Medulla oblongata (tissue), 1 donor: Measurements from ENCODE around the gene CDK4.

Source experiments
- DNase-seq: peaks from one replicate; pipeline ENCODE4 v3.0.0-alpha.2; 2015; ENCODE audit errors: extremely low spot score

CDK4 gene

GRCh38 chr12:57712701-57713100, 39.4 kb downstream of the CDK4 start:
- peak; percentile 22 for DNase-seq

- DNase-seq: no peak
Observed at GRCh38 chr12:57708296-57708695, 43.8 kb downstream of the CDK4 start.

DNA sequence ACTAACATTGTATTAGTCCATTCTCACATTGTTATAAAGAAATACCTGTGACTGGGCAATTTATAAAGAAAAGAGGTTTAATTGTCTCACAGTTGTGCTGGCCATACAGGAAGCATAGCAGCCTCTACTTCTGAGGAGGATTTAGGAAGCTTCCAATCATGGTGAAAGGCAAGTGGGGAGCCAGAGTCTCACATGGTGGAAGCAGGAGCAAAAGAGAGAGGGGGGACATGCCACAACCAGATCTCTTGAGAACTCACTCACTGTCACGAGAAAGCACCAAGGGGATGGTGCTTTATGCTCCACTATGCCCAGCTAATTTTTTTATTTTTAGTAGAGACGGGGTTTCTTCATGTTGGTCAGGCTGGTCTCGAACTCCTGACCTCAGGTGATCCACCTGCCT, 44.9 kb downstream of the CDK4 start:
- DNase-seq: no peak

- no peak for DNase-seq
Observed at GRCh38 chr12:57700317-57700716, 51.8 kb downstream of the CDK4 start.

GRCh38 chr12:57698414-57698813, 53.7 kb downstream of the CDK4 start:
- DNase-seq: no peak
